ENCODE results near the gene AGBL1.
"Not testable (repeated sequence)": the region's sequence is repeated elsewhere in the genome, so short reads cannot be mapped to it uniquely, and the experiment has no call there.

AGBL1 gene

DNA sequence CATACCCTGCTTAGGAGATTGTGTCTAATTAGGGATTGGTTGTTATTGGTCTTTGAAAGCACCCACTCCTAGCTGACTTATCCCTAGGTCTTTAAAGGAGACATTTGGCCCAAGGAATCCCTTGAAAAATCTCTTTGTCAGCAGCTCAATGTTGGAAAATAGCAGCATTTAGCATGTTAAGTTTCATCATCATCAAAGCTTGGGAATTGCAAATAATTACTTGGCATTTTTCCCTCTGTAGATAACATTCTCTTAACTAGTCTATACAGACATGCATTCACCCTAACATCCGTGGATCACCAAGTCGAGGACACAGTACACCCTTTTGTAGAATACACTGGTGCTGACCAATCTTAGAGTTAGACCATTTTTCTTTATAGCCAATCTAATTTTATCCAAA lies 332.2 kb downstream of the AGBL1 start:
- no peak for DNase-seq

DNA sequence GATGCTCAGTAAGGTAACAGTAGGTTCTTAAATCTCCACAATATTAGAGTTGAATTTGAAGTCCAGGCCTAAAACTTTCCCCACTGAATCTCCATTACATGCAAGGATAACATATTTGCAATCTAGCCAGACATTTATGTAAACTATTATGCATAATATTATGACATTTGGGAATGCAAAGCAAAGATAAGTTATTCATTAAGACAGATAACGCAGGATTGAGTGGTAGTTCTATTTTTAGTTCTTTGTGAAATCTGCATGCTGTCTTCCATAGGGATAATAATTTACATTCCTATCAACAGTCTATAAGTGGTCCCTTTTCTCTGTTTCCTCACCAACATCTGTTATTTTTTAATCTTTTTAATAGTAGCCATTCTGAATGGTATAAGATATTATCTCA lies 333.5 kb downstream of the AGBL1 start:
- no peak for DNase-seq

DNA sequence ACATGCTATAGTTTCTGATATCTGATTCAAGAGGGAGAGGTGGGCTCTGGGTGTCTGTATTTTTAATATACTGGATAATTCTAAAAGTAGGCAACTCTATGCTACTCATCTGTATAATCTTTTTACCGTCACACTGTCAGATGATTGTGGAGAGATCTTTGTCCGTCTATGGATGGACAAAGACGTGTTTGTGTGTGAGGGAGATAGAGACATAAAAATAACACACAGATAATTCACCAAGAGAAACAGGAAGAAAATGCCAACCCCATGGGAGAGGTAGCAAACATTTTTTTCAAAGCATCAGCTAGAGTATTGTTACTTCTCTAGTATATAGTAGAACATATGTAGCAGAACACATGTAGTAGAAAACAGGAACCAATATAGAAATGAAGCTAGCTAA lies 346.1 kb downstream of the AGBL1 start:
- DNase-seq: no peak

DNA sequence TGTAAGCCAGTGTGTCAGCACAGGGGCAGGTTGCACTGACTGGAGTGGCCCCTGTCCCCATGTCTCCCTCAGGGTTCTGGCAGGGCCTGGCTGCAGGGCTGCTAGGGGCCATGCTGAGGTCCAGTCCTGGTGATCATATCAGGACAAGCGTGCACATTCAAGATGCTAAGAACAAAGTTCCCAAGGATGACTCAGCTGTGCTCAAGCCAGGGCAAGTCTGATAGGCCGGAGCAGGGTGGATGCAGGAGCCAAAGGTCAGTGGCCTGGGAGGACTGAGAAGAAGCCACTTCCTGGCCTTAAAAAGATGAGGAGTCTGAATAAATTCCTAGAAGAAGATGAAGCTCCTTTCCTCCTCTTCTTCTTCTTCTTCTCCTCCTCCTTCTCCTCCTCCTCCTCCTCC lies 353.2 kb downstream of the AGBL1 start:
- DNase-seq: no peak

DNA sequence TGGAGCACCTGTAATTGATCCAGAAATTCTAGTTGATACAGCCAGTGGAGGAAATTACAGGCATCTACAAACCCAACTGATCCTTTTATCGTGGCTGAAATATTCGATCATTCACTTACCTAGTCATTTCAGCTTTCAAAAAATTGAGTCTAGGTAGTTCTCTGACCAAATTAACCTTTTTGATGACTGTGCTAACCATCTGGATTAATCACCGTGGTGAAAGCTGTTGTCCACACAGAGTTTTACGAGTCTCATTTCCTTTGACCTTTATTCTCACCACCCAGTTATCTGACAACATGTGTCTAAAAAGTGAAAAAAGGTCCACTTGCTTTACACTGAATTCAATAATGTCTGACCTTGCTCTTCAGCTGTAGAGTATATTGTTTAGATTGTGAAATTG lies 354.3 kb downstream of the AGBL1 start:
- DNase-seq: no peak

DNA sequence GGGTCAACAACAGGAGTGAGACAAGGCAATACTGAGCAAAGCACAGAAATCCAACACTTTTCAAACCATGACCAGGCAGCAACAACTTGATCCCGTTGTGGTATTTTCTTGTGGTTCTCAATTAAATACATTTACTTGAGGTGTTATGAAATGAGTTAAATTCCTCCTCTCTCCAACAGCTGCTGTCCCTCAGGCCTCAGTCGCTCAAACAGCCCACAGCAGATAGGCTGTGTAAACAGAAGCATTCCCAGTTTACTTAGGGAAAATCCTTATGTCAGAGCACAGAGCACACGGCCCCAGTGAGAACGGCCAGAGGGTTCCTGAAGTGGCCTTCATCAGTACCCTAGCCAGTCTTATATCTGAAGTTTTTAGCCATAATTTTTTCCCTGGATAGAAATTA lies 359.9 kb downstream of the AGBL1 start:
- DNase-seq: no peak

DNA sequence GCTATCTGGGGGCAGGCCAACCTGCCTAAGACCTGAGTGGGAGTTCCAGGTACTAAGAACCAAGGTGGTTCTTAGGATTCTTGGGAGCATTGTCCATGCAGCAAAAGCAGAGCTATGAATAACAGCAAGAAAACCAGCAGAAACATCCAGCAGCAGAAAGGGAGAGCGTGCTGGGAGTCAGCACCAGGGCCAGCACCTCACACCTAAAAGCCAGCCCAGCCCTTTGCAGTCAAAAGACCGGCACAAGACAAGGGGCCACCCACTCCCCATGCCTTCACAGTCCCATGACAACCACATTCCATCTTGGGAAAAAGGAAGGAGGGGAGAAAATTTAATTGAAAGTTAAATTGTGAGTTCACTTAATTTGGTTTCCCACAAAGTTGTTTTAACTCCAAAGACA lies 364.9 kb downstream of the AGBL1 start:
- no peak for DNase-seq

DNA sequence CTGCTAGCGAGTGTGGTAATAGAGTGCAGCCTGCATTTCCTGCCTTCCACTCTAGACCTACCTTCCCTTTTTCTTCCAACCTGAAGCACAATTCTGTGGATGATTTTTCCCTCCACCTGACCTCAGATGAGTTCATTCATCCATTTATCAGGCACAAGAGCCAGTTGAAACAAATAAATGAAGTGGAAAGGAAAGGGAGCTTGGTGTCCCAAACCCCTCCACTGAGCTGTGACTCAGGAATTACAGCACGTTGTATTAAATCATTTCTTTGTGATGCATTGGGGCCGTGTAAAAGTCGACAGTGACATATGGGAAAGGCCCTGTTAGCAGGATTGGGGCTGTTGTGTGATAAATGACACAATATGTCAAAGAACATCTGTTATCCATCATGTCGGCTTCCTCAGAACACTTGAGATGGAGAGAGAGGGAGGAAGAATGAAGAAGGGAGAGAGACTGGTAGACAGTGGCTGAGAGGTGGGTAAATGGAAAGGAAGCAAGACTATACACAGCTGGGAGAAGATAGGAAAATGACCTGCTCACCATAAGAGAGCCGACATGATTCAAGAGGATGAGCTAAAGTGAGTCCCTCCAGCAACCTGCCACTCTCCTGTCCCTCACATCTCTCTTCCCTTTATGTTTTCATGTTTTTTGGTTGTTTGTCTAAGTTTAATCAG lies 366.0 kb downstream of the AGBL1 start:
- no peak for DNase-seq

DNA sequence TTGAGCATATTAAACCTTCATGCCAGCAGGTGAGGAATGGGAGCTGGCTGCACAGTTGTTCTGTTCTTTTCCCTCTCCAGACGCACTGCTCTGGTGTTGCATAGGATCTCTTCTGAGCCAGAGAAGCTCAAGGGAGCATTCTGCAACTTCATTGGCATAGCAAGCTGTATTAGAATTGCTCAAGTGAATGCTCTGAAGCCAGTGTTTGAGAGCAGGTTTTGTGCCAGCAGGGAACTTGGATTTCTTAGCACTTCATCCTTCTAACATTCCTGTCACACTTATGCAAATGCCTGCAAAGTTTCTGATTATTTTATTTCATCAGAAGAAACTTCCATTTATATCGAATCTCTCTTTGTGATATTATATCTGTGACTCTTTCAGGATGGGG lies 366.6 kb downstream of the AGBL1 start:
- DNase-seq: no peak

DNA sequence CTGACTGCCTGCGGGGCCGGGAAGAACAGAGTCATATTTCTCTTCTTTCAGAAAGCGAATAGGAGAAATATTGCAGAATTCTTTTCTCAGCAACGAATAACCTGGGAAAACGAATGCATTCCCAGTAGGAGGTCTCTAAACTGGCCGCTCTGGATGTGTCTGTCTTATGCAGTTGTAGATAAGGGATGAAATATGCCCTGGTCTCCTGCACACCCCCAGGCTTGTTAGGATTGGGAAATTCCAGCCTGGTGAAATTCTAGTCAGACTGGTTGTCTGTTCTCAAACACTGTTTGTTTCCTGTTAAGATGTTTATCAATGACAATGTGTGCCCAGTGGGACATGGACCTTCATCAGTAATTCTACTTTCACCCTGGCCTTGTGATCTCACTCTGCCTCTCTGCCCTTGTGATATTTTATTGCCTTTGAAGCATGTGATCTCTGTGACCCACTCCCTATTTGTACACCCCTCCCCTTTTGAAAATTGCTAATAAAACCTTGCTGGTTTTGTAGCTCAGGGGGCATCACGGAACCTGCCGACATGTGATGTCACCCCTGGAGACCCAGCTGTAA lies 385.9 kb downstream of the AGBL1 start:
- DNase-seq: not testable (repeated sequence)

DNA sequence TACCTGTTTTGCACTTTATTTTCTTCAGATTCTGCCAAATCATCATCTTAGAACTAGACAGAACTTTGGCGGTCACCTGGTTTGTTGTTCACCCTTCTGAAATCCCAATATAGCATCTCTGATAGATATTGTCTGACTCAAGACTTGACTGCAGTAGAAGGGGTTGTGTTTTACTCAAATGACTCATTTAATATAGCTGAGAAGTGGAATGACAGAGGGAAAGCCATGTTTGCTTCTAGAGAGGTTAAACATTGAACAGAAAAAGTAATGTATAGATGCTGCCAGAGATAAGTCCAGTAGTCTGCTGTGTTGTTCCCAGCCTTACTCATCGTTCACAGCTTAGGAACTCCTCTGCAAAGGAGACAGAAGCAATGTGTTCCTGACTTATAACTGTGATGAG lies 402.0 kb downstream of the AGBL1 start:
- DNase-seq: no peak

DNA sequence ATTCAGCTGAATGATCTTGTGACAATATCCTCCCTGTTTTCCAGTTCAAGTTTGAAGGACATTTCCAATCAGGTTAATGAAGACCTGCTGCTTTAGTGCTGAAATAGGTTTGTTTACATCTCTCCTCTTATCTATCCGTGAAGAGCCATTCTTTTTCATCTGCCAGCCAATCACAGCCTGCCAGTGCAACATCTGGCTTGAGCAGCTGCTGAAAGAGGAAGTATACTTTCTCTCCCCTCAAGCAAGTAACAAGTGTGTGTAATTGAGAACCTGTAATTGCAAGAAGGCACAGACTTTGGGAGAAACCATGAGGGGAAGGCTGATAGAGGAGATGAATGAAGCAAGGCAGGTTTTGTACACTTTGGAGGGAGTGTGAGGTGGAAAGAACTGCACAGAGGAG lies 404.3 kb downstream of the AGBL1 start:
- DNase-seq: no peak

DNA sequence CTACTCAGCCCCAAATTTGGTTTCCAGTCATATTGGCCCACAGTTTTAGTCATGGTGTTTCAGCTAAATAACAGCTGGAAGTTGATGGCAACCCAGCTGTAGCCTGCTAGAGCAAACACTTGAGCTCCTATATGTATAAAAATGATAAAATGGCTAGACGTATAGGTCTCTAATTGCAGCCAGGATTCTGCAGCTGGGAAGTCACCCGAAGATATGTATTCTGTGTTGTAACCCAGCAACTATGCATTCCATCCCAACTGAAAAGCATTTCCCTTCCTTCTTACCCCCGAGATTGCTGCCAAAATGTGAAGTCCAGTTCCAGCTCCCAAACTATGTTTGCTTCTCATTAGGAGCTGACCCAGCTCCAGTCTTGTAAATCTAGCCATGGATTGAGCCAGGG lies 408.4 kb downstream of the AGBL1 start:
- no peak for DNase-seq

DNA sequence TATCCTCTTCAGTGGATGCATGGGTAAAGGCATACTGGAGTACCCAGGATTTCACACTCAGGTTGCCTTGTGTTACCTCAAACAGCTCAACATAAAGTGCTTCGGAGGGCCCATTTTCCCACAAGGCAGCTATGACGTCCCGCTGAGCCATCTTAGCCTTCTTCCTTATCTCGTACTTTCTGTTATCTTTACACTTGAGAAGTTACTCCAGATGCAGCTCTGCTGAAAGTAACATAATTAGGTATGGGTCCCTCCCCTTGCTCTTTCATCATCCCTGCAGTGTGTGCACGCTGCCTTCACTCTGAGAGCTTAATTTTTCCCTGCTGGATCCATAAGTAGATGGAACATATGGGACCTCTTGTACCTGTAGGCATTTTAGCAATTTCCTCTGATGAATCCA lies 410.3 kb downstream of the AGBL1 start:
- no peak for DNase-seq

DNA sequence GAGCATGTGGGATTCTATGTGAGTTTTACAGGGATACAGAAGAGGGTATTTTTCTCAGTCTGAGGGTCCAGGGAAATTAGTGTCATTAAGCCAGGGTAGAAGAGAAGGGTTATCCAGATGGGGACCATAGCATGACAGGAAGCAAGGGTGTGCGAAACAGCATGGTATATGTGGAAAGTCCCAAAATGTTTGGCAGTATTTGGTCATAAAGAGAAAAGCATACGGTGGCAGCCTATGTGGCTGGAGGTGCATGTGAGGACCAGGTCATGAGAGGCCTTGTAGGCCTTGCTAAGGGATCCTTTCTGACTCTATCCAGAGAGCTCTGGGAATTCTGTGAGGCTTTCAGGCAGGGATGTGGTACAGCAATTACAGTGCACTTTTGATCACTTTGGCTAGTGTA lies 411.4 kb downstream of the AGBL1 start:
- DNase-seq: no peak

DNA sequence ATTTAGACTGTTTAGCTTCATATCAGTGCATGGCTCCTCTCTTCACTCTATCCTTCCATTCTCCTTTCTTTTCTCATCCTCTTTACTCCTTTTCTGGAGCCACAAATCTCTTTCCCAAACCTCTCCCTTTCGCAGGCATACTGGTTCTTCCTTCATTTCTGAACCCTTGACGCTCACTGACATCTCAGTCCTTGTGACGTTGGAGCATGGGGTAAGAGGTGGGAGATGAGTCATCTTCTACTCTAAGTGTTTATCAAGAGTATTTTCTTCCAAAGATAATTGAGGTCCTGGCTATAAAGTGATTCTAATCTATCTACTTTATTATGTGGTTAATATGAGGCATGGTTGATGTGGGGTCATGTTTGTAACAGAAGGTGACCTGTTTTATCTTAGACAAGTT lies 414.2 kb downstream of the AGBL1 start:
- no peak for DNase-seq

DNA sequence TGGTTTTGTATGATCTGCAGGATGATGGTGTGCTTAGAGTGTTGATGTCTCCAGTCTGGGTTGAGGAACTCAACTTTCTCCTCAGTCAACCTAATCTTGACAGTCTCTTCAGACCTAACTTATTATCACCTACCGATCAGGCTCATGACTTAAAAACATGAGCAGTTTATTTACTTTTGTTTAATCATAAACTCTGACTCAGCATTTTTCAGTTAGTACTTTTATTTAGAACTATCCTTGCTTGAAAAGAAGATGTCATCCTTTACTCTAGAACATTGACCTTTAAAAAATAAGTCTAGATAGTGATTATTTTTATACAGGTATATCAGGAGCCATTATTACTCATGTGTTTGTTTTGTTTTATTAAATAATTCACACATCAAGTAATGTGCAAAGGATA lies 414.8 kb downstream of the AGBL1 start:
- no peak for DNase-seq

DNA sequence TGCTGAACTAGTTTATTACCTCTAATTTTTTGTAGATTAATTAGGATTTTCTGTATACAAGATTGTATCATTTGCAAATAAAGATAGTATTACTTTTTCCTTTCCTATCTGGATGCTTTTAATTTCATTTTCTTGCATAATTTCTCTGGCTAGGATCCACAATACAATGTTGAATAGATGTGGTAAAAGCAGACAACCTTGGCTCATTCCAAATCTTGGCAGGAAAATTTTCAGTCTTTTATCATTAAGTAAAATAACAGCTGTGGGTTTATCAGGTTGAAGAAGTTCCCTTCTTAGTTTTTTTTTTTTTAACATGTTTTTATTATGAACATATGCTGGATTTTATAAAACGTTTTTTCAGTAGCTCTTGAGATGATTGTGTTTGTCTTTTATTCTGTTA lies 422.6 kb downstream of the AGBL1 start:
- DNase-seq: no peak

DNA sequence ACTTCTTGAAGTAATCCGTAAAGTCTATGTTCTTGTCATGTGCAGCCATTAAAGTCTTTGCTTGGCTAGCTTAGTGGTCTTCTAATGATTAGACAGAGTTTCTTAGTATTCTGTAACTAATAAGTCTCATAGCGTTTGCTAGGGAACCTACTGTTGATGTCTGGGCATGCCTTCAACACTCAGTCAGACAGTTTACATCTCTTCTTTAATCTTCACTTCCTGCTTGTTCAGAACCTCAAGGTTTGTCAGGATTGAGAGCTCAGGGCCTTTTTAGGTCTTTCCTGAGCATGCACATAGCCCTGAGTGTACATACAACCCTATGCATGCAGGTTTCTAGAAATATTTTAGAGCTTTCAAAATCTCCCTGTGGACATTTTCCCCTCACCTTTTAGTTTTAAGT lies 426.3 kb downstream of the AGBL1 start:
- no peak for DNase-seq

DNA sequence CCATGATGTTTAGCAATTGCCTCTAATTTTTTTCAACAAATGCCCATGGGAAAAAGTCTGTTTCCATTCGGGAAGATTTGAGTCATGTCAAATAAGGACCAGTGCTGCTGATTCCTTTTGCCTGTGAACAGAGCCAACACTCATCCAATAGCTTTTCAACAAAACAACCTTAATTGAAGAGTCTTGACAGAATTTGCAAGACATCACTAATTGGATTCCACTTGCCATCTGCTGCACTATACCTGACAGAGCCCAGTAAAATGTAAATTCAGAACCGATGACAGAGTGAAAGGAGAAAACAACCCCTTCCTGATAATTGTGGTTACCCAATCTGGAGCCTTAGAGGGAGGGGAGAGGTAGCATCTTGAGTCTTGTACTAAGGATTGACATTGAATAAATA lies 426.7 kb downstream of the AGBL1 start:
- no peak for DNase-seq

DNA sequence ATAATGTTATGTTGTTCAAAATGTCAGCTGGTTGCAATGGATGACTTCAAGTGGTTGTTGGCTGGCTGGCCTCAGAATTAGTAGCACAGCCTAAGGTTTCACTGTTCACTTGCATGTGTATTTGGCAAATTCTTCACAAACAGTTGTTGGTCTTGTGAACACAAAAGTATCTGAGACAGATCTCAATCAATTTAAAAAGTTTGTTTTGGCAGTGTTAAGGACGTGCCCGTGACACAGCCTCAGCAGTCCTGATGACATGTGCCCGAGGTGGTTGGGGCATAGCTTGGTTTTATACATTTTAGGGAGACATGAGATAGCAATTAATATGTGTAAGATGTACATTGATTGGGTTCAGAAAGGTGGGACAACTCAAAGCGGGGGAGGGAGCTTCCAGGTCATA lies 436.0 kb downstream of the AGBL1 start:
- DNase-seq: no peak

DNA sequence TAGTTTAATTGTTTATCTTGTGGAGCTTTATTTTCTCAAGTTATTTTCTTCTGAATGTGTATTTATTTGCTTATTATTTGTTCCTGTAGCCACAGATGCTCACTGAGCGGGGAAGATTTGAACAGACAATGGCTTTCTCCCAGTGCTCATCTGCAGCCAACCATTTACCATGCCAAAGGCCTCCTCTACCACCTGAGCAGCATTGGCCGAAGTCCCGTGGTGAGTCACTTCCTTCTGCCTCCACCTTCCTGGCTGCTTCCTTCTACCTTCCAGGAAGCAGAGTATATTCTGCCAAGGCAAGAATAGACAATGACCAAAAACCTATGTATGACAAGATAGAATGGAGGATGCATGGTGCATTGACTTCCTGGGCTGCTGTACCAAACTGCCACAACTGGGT lies 443.1 kb downstream of the AGBL1 start:
- DNase-seq: no peak

DNA sequence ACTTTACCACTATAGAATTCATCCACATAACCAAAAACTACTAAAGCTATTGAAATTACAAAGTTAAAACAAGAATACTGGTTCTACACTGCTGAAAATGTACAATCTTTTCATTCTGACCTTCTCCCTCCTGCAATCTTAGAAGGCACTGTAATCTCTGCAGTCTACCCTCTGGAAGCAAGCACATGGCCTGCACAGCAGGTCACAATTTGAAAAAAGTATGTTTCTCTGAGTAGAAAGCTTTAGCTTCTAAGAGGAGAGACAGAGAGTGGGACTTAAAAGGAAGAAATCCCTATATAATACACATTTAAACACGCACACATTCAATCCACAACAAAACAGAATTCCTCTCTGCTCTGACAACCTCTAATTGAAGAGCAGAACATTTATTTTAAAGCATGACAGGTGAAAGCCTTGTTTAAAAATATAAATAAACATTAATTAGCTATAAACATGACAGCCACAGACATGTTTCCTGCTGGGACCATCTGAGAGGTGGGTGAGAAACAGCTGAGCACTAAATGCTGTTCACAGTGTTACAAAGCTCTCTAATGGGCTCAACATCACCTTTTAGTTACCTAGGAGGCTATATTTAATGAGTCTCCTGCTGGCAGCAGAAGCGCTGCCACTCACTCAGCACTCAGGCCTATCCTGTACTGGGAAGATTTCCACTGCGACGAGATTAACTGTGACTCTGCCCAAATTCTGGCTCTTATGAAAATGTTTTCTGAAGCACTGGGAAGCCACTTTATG lies 447.4 kb downstream of the AGBL1 start:
- DNase-seq: no peak

DNA sequence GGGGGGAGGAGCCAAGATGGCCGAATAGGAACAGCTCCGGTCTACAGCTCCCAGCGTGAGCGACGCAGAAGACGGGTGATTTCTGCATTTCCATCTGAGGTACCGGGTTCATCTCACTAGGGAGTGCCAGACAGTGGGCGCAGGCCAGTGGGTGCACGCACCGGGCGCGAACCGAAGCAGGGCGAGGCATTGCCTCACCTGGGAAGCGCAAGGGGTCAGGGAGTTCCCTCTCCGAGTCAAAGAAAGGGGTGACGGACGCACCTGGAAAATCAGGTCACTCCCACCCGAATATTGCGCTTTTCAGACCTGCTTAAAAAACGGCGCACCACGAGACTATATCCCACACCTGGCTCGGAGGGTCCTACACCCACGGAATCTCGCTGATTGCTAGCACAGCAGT lies 448.4 kb downstream of the AGBL1 start:
- not testable (repeated sequence) for DNase-seq

DNA sequence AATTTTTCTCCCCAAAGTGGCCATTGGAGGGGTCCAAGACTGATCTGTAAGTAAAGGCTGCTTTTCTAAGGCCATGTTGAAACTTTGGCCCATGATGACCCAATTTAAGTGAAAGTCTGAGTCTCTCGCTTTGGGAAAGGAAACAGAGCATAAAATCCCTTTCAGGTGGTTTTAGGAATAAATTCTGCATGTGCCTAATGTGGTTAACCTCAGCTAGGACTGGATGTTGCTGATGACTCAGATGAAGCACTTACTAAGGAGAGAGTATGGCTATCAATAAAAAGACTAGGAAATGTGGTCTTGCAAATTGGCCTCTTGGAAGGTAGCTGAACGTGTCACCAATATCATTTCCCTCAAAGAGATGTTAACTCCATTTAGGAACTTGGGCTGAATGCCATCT lies 458.5 kb downstream of the AGBL1 start:
- no peak for DNase-seq

Data from NCI-H1436 (cell line).